Measurements from ENCODE around the gene RAB11FIP5.

The RAB11FIP5 gene

DNA sequence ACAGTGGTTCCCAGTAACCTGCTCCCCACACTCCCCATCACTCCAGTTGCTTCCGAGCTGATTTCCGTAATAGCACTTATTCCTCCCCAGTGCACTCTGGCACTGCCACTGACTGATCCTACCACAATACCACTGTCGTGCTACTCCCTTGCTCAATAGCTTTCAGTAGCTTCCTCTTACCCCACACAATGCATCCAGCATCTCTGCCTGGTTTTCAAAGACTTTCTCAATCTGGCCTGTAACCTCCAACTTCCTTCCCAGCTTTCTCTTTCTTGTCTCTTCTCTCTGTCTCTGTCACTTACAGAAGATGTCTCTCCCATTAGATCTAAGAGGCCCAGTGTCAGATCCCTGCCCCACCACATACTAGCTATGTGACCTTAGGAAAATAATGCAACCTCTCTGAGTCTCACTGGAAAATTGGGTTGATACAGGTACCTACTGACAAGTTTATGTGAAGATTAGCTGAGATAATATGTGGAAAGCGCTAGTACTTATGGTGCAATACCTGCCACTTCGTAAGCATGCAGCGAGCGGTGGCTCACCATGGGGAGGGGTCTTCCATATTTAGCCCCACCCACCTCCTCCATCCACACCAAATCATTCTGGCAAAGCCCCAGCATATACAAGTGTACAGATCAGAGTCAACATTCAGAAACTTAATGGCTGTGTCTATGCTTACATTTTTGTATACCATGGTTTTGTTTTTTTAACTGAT is 77.9 kb downstream of the RAB11FIP5 start:
- no peak for DNase-seq (ENCODE audit: low read depth, low spot score)

DNA sequence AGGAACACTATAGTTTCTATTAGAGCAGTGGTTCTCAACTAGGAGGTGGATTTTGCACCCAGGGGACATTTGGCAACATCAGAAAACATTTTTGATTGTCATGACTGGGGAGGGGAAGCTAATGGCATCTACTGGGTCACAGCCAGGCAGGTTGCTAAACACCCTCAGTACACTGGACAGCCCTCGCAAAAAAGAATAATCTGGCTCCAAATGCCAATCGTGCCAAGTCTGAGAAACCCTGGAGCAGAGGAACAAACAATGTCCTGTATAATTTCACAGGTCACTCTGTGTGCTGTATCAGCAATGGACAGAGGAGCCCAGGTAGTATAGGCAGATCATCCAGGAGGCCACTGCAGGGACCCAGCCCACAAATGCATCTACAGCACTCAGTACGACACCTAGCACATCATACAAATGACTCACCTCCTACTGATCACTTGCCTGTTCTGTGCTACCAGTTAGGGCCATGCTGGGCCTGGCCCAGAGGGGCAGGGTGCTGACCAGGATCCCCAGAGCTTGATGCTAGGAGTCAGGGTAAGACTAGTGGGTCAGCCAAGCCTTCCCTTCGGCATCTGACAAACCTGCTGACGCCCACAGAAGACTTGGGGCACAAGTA is 78.9 kb downstream of the RAB11FIP5 start:
- DNase-seq (ENCODE audit: low read depth, low spot score), result no peak

DNA sequence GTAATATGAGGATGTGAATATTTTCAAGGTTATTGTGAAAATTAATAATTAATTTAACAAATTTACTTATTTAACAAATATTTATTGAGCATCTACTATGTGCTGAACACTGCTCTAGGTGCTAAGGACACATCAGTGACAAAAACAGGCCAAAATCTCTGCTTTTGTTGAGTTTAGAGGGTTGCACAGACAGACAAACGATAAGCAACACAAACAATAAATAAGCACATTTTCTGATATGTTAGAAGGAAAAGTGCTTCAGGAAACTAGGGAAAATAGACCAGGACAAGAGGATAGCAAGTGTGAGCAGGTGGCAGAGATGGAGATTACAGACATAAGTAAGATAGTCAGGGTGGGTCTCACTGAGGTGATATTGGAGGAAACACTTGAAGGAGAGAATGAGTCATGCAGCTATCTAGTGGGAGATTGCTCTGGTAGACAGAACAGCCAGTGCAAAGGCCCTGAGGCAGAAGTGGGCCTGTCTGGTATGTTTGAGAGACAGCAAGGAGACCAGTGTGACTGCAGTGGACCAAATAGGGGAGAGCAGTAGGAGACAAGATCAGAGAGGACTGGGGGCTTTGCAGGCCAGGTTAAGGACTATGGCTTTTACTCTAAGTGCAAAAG is 79.5 kb downstream of the RAB11FIP5 start:
- peak; percentile 55 for DNase-seq (ENCODE audit: low read depth, low spot score)

DNA sequence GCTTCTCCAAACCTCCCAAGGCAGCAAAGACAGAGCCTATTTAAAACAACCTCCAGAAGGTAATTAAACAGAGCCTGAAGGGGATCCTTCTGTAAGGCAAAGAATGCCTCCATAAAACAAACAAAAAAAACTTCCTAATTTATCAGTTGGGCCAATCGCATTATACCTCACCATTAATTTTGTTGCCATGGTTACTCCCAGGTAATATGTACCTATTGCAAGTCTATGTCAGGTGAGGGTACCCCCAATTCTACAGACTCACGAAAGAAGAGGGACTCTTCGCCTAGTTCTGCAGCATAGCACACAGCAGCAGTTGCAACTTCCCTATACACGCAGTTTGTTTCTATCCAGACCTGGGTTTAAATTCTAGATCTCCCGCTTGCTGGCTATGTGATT is 80.0 kb downstream of the RAB11FIP5 start:
- no peak for DNase-seq (ENCODE audit: low read depth, low spot score)

DNA sequence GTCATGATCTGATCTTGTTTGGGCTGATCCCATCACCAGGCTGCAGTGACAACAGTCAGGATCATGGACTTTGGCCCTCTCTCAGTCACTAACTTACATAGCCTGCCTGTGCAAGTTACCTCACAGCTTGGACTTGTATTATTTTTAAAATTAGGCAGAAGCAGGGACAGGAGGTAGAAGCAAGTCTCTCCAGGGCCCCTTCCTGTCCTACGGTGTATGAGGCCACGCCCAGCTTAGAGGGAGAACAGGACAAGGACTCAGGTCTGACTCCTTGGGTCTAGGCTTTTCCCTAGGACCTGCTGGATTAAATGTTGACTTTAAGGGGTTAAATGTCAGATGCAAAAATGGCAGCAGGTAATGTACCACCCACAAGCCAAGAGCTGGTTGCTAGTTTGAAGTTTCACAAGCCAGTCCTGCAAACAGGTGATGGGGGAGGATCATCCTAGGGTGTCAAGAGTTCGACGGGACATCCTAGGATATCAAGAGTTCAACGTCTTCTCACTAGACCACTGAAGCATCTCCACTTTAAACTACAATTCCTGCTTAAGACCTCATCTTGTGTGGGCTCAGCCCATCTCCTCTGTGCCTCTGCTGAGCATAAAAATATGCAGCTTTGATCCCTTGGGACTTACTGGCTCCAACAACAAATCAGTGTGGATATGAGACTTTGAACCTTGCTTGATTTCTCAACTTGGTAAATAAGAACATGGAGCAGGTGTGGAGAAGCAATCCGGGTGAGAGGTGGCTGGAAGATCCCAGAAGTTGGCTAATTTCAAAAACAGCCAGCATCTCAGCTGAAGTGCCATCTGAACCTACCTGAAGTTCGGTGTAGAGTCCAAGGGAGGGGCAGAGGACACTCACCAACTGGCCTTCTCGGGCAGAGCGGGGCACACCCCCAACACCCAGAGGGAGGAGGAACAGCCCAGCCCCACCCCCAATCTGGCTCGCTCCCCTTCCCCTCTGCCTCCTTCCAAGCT is 80.7 kb downstream of the RAB11FIP5 start:
- DNase-seq (ENCODE audit: low read depth, low spot score), result no peak

DNA sequence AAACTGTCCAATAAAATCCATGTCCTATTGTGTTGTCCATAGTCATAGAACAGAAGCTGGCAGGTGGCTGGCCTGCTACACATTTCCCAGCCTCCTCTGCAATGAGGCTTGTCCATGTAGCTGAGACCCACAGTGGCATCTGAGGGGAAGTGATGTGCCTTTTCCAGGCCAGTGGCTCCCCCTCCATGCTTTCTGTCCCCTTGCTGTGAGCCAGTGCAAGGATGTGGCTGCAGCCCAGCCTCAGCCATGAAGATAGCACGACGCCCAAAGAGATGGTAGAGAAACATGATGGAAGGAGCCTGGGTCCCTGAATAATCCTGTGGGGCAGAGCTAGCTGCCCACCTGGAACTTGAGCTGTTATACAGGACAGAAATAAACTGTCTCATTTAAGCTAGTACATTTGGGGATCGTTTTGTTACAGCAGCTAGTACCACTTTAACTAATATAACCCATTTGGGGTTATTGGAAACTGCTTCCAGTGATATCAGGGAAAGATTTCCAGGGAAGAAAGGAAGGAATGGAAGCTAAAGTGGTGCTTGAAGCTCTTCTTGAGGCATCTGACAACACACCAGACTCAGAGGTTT is 81.6 kb downstream of the RAB11FIP5 start:
- DNase-seq (ENCODE audit: low read depth, low spot score), result no peak

DNA sequence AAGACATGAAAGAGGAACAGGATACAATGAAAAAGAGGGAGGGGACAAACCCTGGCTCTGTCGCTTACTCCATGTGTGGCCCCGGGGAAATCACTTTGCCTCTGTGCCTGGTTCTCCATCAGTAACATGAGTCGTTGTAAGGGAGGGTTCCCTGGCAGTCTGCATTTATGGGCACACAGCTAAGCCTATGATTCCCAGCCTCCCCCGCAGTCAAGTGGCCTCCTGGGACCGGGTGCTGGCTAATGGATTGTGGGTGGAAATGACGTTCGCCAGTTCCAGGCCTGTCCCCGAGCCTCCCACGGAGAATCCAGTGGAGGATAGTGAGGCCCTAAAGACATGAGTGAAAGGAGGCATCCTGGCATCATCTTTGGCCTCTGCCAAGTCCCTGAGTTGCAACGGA is 83.9 kb downstream of the RAB11FIP5 start:
- DNase-seq (ENCODE audit: low read depth, low spot score), result no peak

DNA sequence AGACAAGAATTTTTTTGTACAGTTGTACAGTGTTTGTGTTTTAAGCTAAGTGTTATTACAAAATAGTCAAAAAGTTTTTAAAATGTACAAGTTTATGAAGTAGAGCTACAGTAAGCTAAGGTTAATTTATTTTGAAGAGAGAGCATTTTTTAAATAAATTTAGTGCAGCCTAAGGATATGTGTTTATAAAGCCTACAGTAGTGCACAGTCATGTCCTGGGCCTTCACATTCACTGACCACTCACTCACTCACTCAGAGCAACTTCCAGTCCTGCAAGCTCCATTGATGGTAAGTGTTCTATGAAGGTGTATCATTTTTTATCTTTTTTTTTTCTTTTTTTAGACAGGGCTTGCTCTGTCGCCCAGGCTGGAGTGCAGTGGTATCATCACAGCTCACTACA is 85.4 kb downstream of the RAB11FIP5 start:
- no peak for DNase-seq (ENCODE audit: low read depth, low spot score)

DNA sequence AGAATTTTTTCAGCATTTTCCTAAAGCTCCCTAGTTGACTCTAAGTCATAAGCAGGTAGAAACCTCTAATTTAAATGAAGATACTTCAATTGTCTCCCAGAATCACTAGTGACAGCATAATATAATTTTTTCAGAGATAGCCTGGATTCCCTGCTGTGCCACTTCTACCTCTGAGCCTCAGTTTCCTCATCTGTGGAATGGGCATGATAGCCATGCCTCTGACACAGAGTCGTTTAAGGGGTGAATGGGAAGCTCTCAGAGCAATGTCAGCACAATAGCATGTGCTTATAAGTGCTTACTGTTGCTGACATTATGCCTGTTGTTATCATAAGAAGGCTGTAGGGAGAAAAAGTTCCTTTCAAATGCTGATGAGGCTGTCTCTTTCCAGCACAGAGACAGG is 89.3 kb downstream of the RAB11FIP5 start:
- DNase-seq (ENCODE audit: low read depth, low spot score), result no peak
